Stimulated activated CD4-positive, alpha-beta T cell treated with anti-CD3 and anti-CD28 coated beads, Interleukin-12 subunit alpha, Interleukin-12 subunit beta, amount 100 ng/mL, for 4 hours (primary cell): ENCODE measurements around the gene JMJD7.

ENCODE experiments used
- DNase-seq: peaks from one replicate; pipeline ENCODE4 v3.0.0-alpha.2; 2020

JMJD7 gene

GRCh38 chr15:41868321-41868720, 40.4 kb downstream of the JMJD7 start:
- DNase-seq, result no peak

GRCh38 chr15:41869770-41870688, 42.1 kb downstream of the JMJD7 start:
- no peak for DNase-seq

GRCh38 chr15:41870689-41871081, 42.8 kb downstream of the JMJD7 start:
- peak; percentile 38 for DNase-seq

GRCh38 chr15:41871175-41871905, 43.4 kb downstream of the JMJD7 start:
- DNase-seq, result no peak

GRCh38 chr15:41872166-41872747, 44.4 kb downstream of the JMJD7 start:
- DNase-seq, result no peak

- no peak for DNase-seq
Measured at GRCh38 chr15:41873711-41874110, 45.8 kb downstream of the JMJD7 start.

GRCh38 chr15:41874736-41875135, 46.8 kb downstream of the JMJD7 start:
- DNase-seq, result no peak

GRCh38 chr15:41876007-41876406, 48.1 kb downstream of the JMJD7 start:
- no peak for DNase-seq

GRCh38 chr15:41876689-41877088, 48.8 kb downstream of the JMJD7 start:
- DNase-seq, result no peak

GRCh38 chr15:41877631-41878354, 49.9 kb downstream of the JMJD7 start:
- no peak for DNase-seq

GRCh38 chr15:41878355-41878699, 50.4 kb downstream of the JMJD7 start:
- no peak for DNase-seq

- no peak for DNase-seq
Measured at GRCh38 chr15:41879321-41879845, 51.5 kb downstream of the JMJD7 start.

- DNase-seq, result no peak
Measured at GRCh38 chr15:41880156-41880877, 52.4 kb downstream of the JMJD7 start.

- no peak for DNase-seq
Measured at GRCh38 chr15:41881086-41881485, 53.2 kb downstream of the JMJD7 start.

GRCh38 chr15:41881550-41881919, 53.6 kb downstream of the JMJD7 start:
- DNase-seq, result no peak

- DNase-seq, result no peak
Measured at GRCh38 chr15:41881920-41882688, 54.2 kb downstream of the JMJD7 start.

GRCh38 chr15:41882689-41883483, 55.0 kb downstream of the JMJD7 start:
- DNase-seq, result no peak

- DNase-seq, result no peak
Measured at GRCh38 chr15:41883484-41883825, 55.6 kb downstream of the JMJD7 start.

- no peak for DNase-seq
Measured at GRCh38 chr15:41884458-41884857, 56.6 kb downstream of the JMJD7 start.

GRCh38 chr15:41885321-41885720, 57.4 kb downstream of the JMJD7 start:
- no peak for DNase-seq

- DNase-seq, result no peak
Measured at GRCh38 chr15:41885841-41886240, 57.9 kb downstream of the JMJD7 start.
